ENCODE data around the gene CALN1.

Gene CALN1

DNA sequence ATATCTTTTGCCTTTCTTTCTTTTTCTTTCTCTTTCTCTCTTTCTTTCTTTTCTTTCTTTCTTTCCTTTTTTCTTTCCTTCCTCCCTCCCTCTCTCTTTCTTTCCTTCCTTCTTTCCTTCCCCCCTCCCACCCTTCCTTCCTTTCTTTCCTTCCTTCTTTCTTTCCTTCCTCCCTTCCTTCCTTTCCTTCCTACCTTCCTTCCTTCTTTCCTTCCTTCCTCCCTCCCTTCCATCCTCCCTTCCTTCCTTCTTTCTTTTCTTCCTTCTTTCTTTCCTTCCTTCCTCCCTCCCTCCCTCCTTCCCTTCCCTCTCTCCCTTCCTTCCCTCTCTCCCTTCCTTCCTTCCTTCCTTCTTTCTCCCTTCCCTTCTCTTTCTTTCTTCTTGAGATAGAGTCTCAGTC is 25.5 kb upstream of the CALN1 start:
- ATAC-seq (ENCODE audit: low read depth): no peak
- Histone ChIP-seq H3K4me3 (ENCODE audit: severe bottlenecking) (no peak overlapping the region), H3K27ac (ENCODE audit: poor library complexity, severe bottlenecking) (no peak overlapping the region), H3K9me3 (ENCODE audit: severe bottlenecking) (no peaks in the 10 kb centered on the region), H3K36me3 (ENCODE audit: low read depth) (no peaks in the 10 kb centered on the region), H3K27me3 (ENCODE audit: insufficient read depth, poor library complexity, severe bottlenecking) (no peaks in the 10 kb centered on the region), H3K4me1 (ENCODE audit: insufficient read depth, poor library complexity, severe bottlenecking) (no peaks in the 10 kb centered on the region)
- no peak for DNase-seq (ENCODE audit: low spot score)
- no peak for TF ChIP-seq CTCF (IDR thresholded peaks at IDR 0.05; ENCODE audit: poor library complexity, severe bottlenecking)

- no peaks in the 10 kb centered on the region for H3K9me3 ChIP-seq (ENCODE audit: severe bottlenecking)
- H3K4me1 ChIP-seq (ENCODE audit: insufficient read depth, poor library complexity, severe bottlenecking): no peaks in the 10 kb centered on the region
- no peaks in the 10 kb centered on the region for H3K36me3 ChIP-seq (ENCODE audit: low read depth)
- no peak overlapping the region for H3K4me3 ChIP-seq (ENCODE audit: severe bottlenecking)
- no peaks in the 10 kb centered on the region for H3K27me3 ChIP-seq (ENCODE audit: insufficient read depth, poor library complexity, severe bottlenecking)
- no peak for ATAC-seq (ENCODE audit: low read depth)
- H3K27ac ChIP-seq (ENCODE audit: poor library complexity, severe bottlenecking): no peak overlapping the region
- no peak for DNase-seq (ENCODE audit: low spot score)
- TF ChIP-seq CTCF (IDR thresholded peaks at IDR 0.05; ENCODE audit: poor library complexity, severe bottlenecking): no peak
These were observed 25.0 kb upstream of the CALN1 start for GRCh38 chr7:72437061-72437585.

DNA sequence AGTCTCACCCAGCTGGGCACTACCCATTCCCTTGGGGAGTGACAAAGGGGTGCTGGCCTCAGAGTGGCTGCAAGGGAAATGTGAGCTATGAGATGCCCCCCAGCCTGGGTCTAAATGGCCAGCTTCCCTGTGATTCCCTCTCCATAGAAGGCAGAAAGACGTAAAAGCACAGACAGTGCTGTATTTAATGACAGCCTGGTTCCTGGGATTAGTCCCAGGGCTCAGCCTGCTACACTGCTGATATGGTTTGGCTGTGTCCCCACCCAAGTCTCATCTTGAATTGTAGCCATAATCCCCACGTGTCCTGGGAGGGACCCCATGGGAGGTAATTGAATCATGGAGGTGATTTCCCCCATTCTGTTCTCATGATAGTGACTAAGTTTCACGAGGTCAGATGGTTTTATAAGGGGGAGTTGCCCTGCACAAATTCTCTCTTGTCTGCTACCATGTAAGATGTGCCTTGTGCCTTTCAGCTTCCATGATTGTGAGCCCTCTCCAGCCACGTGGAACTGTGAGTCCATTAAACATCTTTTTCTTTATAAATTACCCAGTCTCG is 23.9 kb upstream of the CALN1 start:
- H3K27me3 ChIP-seq (ENCODE audit: insufficient read depth, poor library complexity, severe bottlenecking): no peaks in the 10 kb centered on the region
- no peak for DNase-seq (ENCODE audit: low spot score)
- no peak for ATAC-seq (ENCODE audit: low read depth)

DNA sequence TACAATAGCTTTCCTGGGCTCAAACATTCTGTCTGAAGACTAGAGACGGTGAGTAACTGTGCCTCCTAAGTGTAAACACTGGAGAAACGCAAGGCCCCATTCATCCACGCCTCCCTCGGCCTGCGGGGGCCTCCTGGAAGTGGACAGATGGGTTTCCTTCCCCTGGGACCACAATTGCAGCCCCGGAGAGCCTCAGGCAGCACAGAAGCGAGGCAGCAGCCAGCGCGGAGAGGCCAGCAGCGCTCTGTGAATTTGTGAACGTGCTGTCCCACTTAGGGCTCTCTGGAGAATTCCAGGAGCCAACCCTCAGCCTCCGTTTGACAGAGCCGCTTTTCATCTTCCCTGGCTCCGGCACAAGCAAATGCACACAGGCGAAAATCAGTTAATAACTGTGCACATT is 23.2 kb upstream of the CALN1 start:
- no peaks in the 10 kb centered on the region for H3K36me3 ChIP-seq (ENCODE audit: low read depth)
- H3K4me1 ChIP-seq (ENCODE audit: insufficient read depth, poor library complexity, severe bottlenecking): no peaks in the 10 kb centered on the region
- no peaks in the 10 kb centered on the region for H3K9me3 ChIP-seq (ENCODE audit: severe bottlenecking)
- ATAC-seq (ENCODE audit: low read depth) (no peak), DNase-seq (ENCODE audit: low spot score) (no peak)
- H3K4me3 ChIP-seq (ENCODE audit: severe bottlenecking): no peak overlapping the region
- no peak for TF ChIP-seq CTCF (IDR thresholded peaks at IDR 0.05; ENCODE audit: poor library complexity, severe bottlenecking)
- no peaks in the 10 kb centered on the region for H3K27me3 ChIP-seq (ENCODE audit: insufficient read depth, poor library complexity, severe bottlenecking)
- H3K27ac ChIP-seq (ENCODE audit: poor library complexity, severe bottlenecking): no peak overlapping the region

More for the DNA sequence above, 23.9 kb upstream of the CALN1 start:
- Histone ChIP-seq H3K36me3 (ENCODE audit: low read depth) (no peaks in the 10 kb centered on the region), H3K27ac (ENCODE audit: poor library complexity, severe bottlenecking) (no peak overlapping the region), H3K4me1 (ENCODE audit: insufficient read depth, poor library complexity, severe bottlenecking) (no peaks in the 10 kb centered on the region), H3K4me3 (ENCODE audit: severe bottlenecking) (no peak overlapping the region), H3K9me3 (ENCODE audit: severe bottlenecking) (no peaks in the 10 kb centered on the region)
- no peak for TF ChIP-seq CTCF (IDR thresholded peaks at IDR 0.05; ENCODE audit: poor library complexity, severe bottlenecking)

GRCh38 chr7:72430531-72430930 is 18.4 kb upstream of the CALN1 start:
- no peak overlapping the region for H3K27ac ChIP-seq (ENCODE audit: poor library complexity, severe bottlenecking)
- DNase-seq (ENCODE audit: low spot score) (no peak), ATAC-seq (ENCODE audit: low read depth) (no peak)

More at GRCh38 chr7:72430531-72430930, 18.4 kb upstream of the CALN1 start:
- TF ChIP-seq CTCF (IDR thresholded peaks at IDR 0.05; ENCODE audit: poor library complexity, severe bottlenecking): no peak
- Histone ChIP-seq H3K4me3 (ENCODE audit: severe bottlenecking) (no peak overlapping the region), H3K36me3 (ENCODE audit: low read depth) (no peaks in the 10 kb centered on the region), H3K9me3 (ENCODE audit: severe bottlenecking) (no peaks in the 10 kb centered on the region), H3K4me1 (ENCODE audit: insufficient read depth, poor library complexity, severe bottlenecking) (no peaks in the 10 kb centered on the region), H3K27me3 (ENCODE audit: insufficient read depth, poor library complexity, severe bottlenecking) (no peaks in the 10 kb centered on the region)

Measured in RWPE2 (cell line).